KBM-7 (cell line): Measurements from ENCODE around the gene TMEM176A.

Source experiments
- DNase-seq: peaks from one replicate; pipeline ENCODE4 v3.0.0-alpha.2; 2015
- in situ Hi-C: fragments of 300-500 bp; cut with MboI; formaldehyde crosslinking; loops from 2 replicates; pipeline ENCODE4 v1.14.3; 2020; ENCODE audit warnings: low sequenced_read_pairs, low pct_unique_long_range_greater_than_20kb, mixed read lengths

The TMEM176A gene

GRCh38 chr7:150787321-150788281 is 13.0 kb upstream of the TMEM176A start:
- peak; percentile 93 for DNase-seq
- in situ Hi-C loops = no loop called here

DNA sequence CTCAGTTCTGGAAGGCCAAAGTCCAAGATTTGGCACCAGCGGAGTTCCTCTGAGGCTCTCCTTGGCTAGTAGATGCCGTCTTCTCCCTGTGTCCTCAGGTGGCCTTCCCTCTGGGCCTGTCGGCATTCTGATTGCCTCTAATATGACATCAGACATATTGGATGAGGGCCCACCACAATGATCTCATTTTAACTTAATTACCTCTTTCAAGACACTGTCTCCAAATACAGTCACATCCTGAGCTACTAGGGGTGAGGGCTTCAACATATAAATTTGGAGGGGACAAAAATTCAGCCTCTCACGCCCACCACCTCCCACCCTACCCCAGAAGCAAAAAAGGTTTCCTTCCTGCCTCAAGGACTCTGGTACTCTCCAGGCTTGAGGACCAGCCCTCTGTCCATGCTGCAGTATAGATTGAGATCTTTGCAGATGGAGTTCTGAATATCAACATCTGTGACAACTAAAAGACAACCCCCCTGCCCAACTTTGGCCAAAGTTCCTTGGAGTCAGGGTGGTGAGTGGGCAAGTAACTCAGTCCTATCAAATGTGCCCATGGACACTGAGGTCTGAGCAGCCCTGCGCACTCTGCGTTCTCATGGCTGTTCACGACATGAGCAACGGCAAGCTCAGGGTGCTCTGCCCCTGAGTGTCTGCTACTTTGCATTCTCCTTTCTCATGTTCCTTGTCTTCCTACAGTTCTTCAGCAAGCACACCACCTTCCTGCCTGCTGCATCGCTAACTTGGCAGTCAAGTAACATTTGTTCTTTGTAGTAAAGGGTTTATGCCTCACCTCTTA is 11.9 kb upstream of the TMEM176A start:
- DNase-seq = no peak

DNA sequence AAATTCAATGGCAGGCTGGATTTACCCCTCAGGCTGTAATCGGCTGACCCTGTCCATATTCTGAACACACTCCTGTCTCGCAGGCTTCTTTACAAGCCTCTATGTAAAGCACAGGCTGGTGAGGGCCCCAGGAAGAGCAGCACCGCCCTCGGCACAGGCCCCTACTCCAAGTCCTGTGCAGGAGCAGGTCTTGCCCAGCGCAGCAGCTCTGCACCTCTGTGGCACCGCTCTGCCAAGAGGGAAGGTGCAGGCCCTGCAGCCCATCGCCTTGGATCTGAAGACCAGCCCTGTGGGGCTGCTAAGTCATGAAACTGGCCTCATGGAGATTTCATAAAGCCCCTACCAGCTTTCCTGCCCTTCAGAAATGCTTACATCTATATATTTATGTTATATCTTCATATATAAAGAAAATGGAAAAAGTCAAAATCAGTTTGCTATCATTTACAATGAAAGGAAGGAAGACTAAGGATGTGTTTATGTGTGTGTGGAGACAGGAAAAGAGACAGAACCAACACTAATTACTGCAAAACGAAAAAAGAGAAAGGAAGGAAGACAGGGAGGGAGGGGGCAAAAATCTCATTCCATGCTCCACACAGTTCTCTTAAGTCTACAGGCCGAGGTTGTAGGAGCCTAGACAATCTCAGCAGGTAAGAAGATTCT is 10.0 kb upstream of the TMEM176A start:
- in situ Hi-C loops = no loop called here
- no peak for DNase-seq

More for the DNA sequence above, 11.9 kb upstream of the TMEM176A start:
- in situ Hi-C loops = no loop called here

DNA sequence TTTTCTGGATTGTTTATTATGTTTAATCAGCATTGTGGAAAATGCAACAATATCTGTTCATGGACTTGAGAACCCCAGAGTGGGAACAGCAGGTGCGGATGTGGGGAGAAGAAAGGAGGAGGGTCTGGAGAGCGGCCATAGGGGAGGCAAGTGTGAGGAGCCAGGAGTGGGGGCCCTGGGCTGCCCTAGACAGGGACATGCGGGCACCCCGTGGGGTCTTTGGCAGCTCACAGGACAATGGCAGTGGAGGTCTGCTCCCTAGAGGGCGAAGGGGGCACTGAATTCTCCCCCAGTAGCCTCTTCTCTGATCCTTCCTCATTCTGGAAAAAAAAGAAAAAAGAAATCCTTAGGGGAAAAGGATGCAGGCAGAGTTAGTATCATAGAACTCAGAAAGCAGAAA is 9.3 kb upstream of the TMEM176A start:
- in situ Hi-C loops = no loop called here
- no peak for DNase-seq

DNA sequence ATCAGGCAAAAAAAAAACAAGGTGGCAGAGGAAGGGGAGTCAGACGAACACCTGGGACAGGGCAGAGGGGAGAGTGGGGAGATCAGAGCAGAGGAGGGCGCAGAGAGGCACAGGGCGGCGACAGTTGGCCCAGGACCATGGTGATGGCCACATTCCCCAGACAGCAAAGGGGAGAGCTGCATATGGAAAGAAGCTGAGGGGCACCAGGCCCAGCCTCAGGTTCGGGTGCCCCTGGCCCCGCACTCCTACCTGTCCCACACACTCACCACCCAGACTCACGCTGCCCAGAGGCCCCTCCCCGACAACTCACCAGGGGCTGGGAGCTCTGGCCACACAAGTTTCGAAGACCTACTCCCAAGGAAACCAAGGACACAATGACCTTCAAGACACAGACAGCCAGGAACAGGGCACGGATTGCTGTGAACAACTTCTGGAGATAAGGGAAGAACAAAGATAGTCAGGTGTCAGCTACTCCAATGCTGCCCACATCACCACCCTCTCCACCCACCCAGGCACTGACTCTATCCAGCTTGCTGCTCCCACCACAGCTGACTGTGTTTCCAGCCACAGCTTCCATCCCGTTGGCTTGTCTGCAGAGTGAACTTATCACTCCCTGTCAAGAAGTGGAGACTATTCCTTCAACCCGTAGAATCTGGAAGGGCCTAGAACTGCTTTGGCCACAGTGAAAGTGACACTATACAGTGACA is 8.7 kb upstream of the TMEM176A start:
- in situ Hi-C loops = no loop called here
- no peak for DNase-seq

DNA sequence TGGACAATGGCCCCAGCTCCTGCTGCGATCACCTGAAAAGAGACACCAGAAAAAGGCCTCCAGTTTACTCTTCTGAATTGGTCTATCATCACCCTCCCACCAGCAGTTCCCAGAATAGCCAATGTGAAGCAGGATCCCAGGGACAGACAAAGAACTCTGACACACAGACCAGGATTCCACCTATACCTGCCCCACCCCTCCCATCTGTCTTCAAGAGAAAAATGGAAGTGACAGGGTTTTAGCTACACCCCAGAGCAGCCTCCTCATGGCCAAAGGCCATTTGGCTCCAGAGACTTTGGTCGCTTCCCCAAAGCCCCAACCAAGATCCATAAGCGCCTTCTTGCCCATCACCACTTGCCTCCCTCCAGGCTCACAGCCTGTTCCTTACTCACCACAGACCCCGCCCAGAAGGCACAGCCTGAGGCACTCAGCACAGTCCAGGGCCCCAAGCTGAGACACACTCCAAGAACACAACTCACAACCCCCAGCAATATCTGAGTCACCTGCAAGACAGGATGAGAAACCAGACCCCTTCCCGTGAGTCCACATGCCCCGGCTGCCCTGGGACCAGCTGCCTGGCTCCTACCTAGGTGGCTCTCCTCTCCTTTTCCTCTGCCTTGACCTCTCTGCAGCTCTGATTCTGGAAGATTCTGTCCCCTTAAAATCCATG is 6.9 kb upstream of the TMEM176A start:
- DNase-seq = no peak
- in situ Hi-C loops = no loop called here

- DNase-seq = no peak
- in situ Hi-C loops = no loop called here
These were observed 2.9 kb upstream of the TMEM176A start for GRCh38 chr7:150797661-150798060.

DNA sequence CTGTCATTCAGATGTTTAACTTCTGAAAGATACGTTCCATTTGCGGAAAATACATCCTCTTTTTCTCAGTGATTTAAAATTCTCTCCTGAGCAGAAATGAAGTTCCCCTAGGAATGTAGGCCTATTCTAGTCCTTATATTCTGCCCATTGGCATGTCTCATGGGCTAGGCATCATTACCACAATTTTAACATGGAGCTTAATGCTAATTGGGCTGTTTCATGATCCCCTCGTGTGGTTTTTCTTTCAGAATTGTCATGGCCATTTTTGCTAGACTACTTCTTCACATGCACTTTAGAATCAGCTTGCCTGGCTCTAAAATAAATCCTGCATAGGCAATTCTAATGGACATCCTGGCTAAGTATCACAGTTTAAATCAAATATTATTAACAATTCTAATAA is 1.4 kb upstream of the TMEM176A start:
- in situ Hi-C loops = no loop called here
- no peak for DNase-seq

DNA sequence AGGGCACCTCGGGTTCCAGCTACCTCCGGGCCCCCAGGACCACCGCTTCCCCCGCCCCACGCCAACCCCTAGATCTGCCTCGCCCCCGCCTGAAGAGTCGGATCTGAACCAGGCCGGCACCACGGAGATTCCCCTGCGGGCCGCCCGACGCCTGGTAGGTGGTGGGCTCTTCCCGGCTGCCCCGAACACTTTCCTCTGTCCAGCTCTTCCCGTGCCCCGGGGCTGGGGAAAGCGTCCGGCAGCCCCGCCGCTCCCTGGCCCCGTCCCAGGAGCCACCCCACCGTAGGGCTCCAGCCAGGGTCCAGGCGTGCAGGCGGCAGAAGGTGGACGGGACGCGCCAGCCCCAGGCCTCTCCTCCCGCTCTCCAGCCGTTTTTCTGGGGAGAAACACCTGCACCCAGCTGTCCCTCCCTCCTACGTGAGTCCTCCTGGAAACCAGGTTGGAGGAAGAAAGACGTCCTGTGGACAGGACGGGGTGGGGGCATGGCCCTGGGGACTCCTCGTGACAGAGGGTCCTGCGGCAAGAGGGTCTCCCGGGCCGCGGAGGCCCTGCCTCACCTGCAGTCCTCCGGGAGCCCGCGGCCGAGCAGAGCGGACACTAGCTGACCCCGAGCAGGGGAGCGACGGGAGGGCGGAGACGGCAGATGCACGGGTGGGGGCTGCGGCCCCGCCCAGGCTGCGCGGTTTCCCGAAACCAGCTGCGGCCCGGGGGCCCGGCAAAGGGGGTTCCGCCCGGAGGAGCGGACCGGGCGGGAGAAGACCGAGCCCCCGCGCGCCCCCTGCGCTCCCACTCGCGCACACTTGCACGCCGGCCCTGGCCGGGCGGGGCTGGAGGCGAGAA is 608 bp upstream of the TMEM176A start, which contains the start of gene TMEM176B:
Gene TMEM176B (minus strand): TSS at position 624 of the 840 bp plus-strand sequence. CDS start 3,795 bp downstream, outside the sequence.
- DNase-seq = no peak
- in situ Hi-C loops = no loop called here

DNA sequence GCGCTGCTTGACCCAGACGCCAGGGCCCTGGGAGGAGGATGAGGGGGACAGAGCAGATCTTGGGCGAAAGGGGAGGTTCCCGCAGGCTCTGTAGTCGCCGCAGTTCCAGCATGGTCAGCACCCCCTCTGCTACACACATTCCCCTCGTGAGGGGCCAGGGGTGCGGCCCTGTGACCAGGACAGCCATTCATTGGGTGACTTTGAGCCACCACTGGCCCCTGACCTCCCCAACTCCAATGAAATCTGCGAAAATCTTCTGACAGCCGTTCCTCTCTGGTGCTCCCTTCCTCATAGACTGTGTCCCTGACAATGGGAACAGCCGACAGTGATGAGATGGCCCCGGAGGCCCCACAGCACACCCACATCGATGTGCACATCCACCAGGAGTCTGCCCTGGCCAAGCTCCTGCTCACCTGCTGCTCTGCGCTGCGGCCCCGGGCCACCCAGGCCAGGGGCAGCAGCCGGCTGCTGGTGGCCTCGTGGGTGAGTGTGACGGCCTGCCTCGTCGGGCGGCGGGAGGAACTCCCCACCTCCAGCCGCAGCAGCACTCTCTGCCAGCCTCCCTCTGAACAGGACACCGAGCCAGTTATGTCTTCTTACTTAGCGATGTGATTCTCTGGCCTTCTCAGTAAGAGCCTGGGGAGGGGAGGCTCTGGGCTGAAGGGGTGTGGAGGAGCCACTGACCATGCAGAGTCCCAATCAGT is 825 bp downstream of the TMEM176A start:
- in situ Hi-C loops = no loop called here
- DNase-seq = no peak

- DNase-seq = no peak
- in situ Hi-C loops = no loop called here
These were observed 1.6 kb downstream of the TMEM176A start for GRCh38 chr7:150801946-150802771.

- in situ Hi-C loops = no loop called here
- peak; percentile 18 for DNase-seq
These were observed 2.7 kb downstream of the TMEM176A start for GRCh38 chr7:150803161-150803860.

GRCh38 chr7:150804802-150805201 is 4.2 kb downstream of the TMEM176A start:
- no peak for DNase-seq
- in situ Hi-C loops = no loop called here

DNA sequence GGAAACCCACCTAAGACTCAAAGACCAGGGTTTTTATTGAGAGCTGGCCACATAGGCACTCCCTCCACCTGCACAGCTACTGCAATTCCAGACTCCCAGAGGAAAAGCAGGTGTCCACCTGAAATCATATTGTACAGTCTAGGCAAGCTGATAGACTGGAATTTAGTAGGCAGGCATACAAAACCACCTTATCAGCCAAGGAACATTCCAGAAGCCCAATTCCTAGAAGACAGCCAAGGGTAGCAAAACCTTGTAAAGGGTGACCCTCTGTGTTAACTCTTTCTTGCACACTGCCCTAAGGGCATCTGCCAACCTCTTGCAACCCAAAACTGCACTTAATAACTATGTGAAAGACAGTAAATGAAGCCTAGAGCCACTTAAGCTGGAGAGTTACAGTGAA is 5.3 kb downstream of the TMEM176A start:
- in situ Hi-C loops = no loop called here
- DNase-seq = no peak

DNA sequence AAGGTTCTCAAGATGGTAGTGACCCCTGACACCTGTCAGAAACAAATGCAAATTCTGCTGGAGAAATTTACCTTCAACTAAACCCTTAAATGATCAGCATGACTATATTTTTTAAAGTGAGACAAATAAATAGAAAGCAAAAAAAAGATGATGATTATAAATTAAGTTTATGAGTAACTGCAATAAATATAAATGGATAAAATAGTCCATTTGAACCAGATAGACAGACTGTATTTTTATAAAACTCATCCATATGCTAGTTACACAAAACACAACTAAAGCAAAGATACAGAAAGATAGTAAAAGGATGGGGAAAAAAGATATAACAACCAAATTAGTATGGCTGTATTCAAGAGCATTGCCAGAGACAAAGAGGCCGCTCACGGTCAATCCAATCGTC is 5.9 kb downstream of the TMEM176A start:
- no peak for DNase-seq
- in situ Hi-C loops = no loop called here

DNA sequence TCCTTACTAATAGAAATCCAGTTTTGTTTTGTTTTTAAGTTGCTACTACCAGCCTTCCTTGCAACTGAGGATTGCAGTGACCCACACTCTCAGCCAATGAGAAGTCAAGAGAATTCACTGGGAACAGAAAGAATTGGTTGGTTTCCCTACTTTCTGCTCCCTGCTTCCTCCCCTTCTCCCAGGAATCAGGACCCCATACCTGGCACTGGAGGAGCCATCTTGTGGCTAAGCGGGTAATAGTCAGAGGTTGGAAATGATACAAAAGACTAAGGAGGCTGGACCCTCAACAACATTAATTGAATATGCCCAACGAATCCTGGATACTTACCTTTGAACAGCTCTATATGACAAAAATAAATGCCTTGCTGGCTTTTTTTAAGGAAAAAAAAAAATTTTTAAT is 6.3 kb downstream of the TMEM176A start:
- DNase-seq = no peak
- in situ Hi-C loops = no loop called here
